H1 (cell line): Measurements from ENCODE around the gene KCNJ16. TPM values are rescaled to one million over a fixed set of nuclear protein-coding genes. Genes with fewer than 3 reads are reported as not detected.

ENCODE experiments used
- CTCF ChIA-PET: fragments of 300-600 bp; sonication (Branson Sonifier 250); formaldehyde crosslinking; loops from one replicate; lab custom pipeline; 2021; ENCODE audit not compliant: partially characterized antibody; lab: Charles Lee
- POLR2A ChIA-PET: fragments of 300-600 bp; sonication (Branson Sonifier 250); formaldehyde crosslinking; loops from one replicate; lab custom pipeline; 2021; ENCODE audit warnings: inconsistent platforms; ENCODE audit not compliant: partially characterized antibody; lab: Charles Lee
- DNase-seq, 2 experiments: peaks; one replicate each; pipeline versions ENCODE4 v3.0.0 to v3.0.0-alpha.2; 2010 to 2022; ENCODE audit warnings: low spot score in 2 of 2, low read depth in 1 of 2, mixed read lengths in 1 of 2
- FAIRE-seq: peaks from 2 replicates; lab custom pipeline; 2011; peaks lifted over from hg19 to GRCh38; lab: Jason Lieb, UNC
- H2AFZ ChIP-seq: 2 replicates; pipeline ENCODE4 v1.8.1; 2012; ENCODE audit warnings: low read length, inconsistent platforms
- H2AK5ac ChIP-seq: 2 replicates; pipeline ENCODE4 v1.6.1; 2013; ENCODE audit warnings: low read depth, low read length
- H2BK120ac ChIP-seq: replicated peaks from 2 replicates; pipeline ENCODE3; 2013; ENCODE audit warnings: low read depth, low read length, inconsistent platforms
- H2BK12ac ChIP-seq: 2 replicates; pipeline ENCODE4 v1.6.1; 2013; ENCODE audit warnings: low read depth, low read length
- H2BK15ac ChIP-seq: 2 replicates; pipeline ENCODE4 v1.6.1; 2013; ENCODE audit warnings: low read length
- H2BK20ac ChIP-seq: 2 replicates; pipeline ENCODE4 v1.6.1; 2013; ENCODE audit warnings: low read length
- H2BK5ac ChIP-seq: 2 replicates; pipeline ENCODE4 v1.6.1; 2013; ENCODE audit warnings: low read depth, low read length
- H3K14ac ChIP-seq: 2 replicates; pipeline ENCODE4 v1.6.1; 2013; ENCODE audit warnings: inconsistent platforms; ENCODE audit not compliant: insufficient read length
- H3K18ac ChIP-seq: 2 replicates; pipeline ENCODE4 v1.6.1; 2013; ENCODE audit warnings: low read length; ENCODE audit errors: extremely low read depth
- H3K23ac ChIP-seq: 2 replicates; pipeline ENCODE4 v1.6.1; 2013; ENCODE audit warnings: inconsistent platforms; ENCODE audit not compliant: insufficient read length
- H3K23me2 ChIP-seq: 2 replicates; pipeline ENCODE4 v1.6.1; 2013; ENCODE audit warnings: low read depth, low read length
- H3K27ac ChIP-seq: 2 replicates; pipeline ENCODE4 v1.6.1; 2011; ENCODE audit warnings: low read depth, low read length, inconsistent platforms
- H3K27me3 ChIP-seq, 4 experiments: replicated peaks in 1 of 4; 1 replicate in 1 of 4; 2 replicates in 3 of 4; pipeline versions ENCODE4 v1.6.1 to v1.8.1; 2011 to 2013; ENCODE audit warnings: low read length in 3 of 4, mild to moderate bottlenecking in 3 of 4, inconsistent platforms in 2 of 4, mixed read lengths in 2 of 4, moderate library complexity in 1 of 4; ENCODE audit not compliant: control insufficient read depth in 3 of 4, insufficient read depth in 3 of 4; ENCODE audit errors: extremely low read depth in 1 of 4
- H3K36me3 ChIP-seq, 4 experiments: 2 replicates each; pipeline versions ENCODE4 v1.6.1 to v1.8.1; 2011 to 2013; ENCODE audit warnings: mild to moderate bottlenecking in 4 of 4, low read length in 3 of 4, moderate library complexity in 2 of 4, control low read depth in 1 of 4, inconsistent platforms in 1 of 4; ENCODE audit not compliant: insufficient read depth in 4 of 4, control insufficient read depth in 2 of 4
- H3K4ac ChIP-seq: replicated peaks from 2 replicates; pipeline ENCODE3; 2013; ENCODE audit warnings: low read length, low read depth, mixed read lengths, inconsistent platforms; ENCODE audit not compliant: insufficient read length
- H3K4me1 ChIP-seq, 4 experiments: replicated peaks in 1 of 4; 1 replicate in 1 of 4; 2 replicates in 3 of 4; pipeline versions ENCODE4 v1.6.1 to v1.8.1; 2011 to 2013; ENCODE audit warnings: low read length in 3 of 4, inconsistent platforms in 2 of 4, mixed read lengths in 1 of 4; ENCODE audit not compliant: insufficient read depth in 4 of 4, control insufficient read depth in 3 of 4
- H3K4me2 ChIP-seq, 2 experiments: 2 replicates each; pipeline versions ENCODE4 v1.6.1 to v1.8.1; 2011 to 2013; ENCODE audit warnings: low read depth in 2 of 2, low read length in 2 of 2, control low read depth in 1 of 2, inconsistent platforms in 1 of 2, mild to moderate bottlenecking in 1 of 2; ENCODE audit not compliant: insufficient read depth in 1 of 2
- H3K4me3 ChIP-seq, 4 experiments: fragments of 200-600, 300-600 bp in 1 of 4; sonication (generic), shearing (Covaris generic), sonication (Bioruptor Twin) in 1 of 4; 2 replicates each; pipeline versions ENCODE4 v1.5.1 to v1.8.1; 2011 to 2016; ENCODE audit warnings: low read length in 4 of 4, low read depth in 3 of 4, control low read depth in 2 of 4, inconsistent platforms in 2 of 4, mild to moderate bottlenecking in 2 of 4, mixed read lengths in 1 of 4, moderate library complexity in 1 of 4; ENCODE audit not compliant: insufficient read depth in 2 of 4; ENCODE audit errors: extremely low read depth in 1 of 4
- H3K56ac ChIP-seq: replicated peaks from 2 replicates; pipeline ENCODE3; 2013; ENCODE audit warnings: low read depth, mild to moderate bottlenecking, mixed read lengths, low read length, inconsistent platforms; ENCODE audit not compliant: insufficient read length
- H3K79me1 ChIP-seq: 2 replicates; pipeline ENCODE4 v1.6.1; 2013; ENCODE audit warnings: low read depth, low read length, control low read depth
- H3K79me2 ChIP-seq, 2 experiments: 2 replicates each; pipeline versions ENCODE4 v1.6.1 to v1.8.1; 2012 to 2013; ENCODE audit warnings: low read length in 2 of 2, mild to moderate bottlenecking in 2 of 2, inconsistent platforms in 1 of 2; ENCODE audit not compliant: insufficient read depth in 2 of 2, control insufficient read depth in 1 of 2
- H3K9ac ChIP-seq, 4 experiments: replicated peaks in 1 of 4; 1 replicate in 1 of 4; 2 replicates in 3 of 4; pipeline versions ENCODE4 v1.6.1 to v1.8.1; 2011 to 2013; ENCODE audit warnings: low read depth in 3 of 4, low read length in 3 of 4, control low read depth in 2 of 4, mild to moderate bottlenecking in 2 of 4, moderate library complexity in 2 of 4, inconsistent platforms in 1 of 4; ENCODE audit errors: extremely low read depth in 1 of 4
- H3K9me3 ChIP-seq, 2 experiments: 2 replicates each; pipeline versions ENCODE4 v1.6.1 to v1.8.1; 2012 to 2013; ENCODE audit warnings: mild to moderate bottlenecking in 2 of 2, moderate library complexity in 2 of 2, control low read depth in 1 of 2, inconsistent platforms in 1 of 2, low read depth in 1 of 2, low read length in 1 of 2, mixed read lengths in 1 of 2; ENCODE audit not compliant: insufficient read depth in 2 of 2
- H4K20me1 ChIP-seq, 2 experiments: replicated peaks in 1 of 2; 2 replicates each; pipeline versions ENCODE3 to v1.8.1; 2011 to 2013; ENCODE audit warnings: inconsistent platforms in 2 of 2, low read length in 2 of 2, mild to moderate bottlenecking in 1 of 2; ENCODE audit not compliant: insufficient read depth in 2 of 2, control insufficient read depth in 1 of 2
- H4K5ac ChIP-seq: 2 replicates; pipeline ENCODE4 v1.6.1; 2013; ENCODE audit warnings: low read length, low read depth, mixed read lengths, inconsistent platforms; ENCODE audit not compliant: insufficient read length
- H4K8ac ChIP-seq: 2 replicates; pipeline ENCODE4 v1.8.0; 2013; ENCODE audit warnings: mild to moderate bottlenecking, moderate library complexity, low read length, inconsistent platforms; ENCODE audit not compliant: insufficient read depth; ENCODE audit errors: extremely low read depth
- H4K91ac ChIP-seq: replicated peaks from 2 replicates; pipeline ENCODE3; 2013; ENCODE audit warnings: low read length, mixed read lengths, inconsistent platforms; ENCODE audit not compliant: insufficient read length
- ASH2L ChIP-seq: fragments of 200-600, 300-600 bp; sonication (generic); IDR thresholded peaks from one replicate; pipeline ENCODE4 v1.7.1; 2017; ENCODE audit warnings: low read length
- EP300 ChIP-seq, 2 experiments: IDR thresholded peaks; 1 replicate in 1 of 2; 2 replicates in 1 of 2; pipeline ENCODE4 v1.6.1; 2011 to 2012; ENCODE audit warnings: low read depth in 2 of 2, low read length in 2 of 2, mild to moderate bottlenecking in 2 of 2, borderline replicate concordance in 1 of 2, inconsistent platforms in 1 of 2, moderate library complexity in 1 of 2
- TAF1 ChIP-seq: IDR thresholded peaks from 2 replicates; pipeline ENCODE4 v1.6.1; 2011; ENCODE audit warnings: mild to moderate bottlenecking, low read depth, low read length
- WGBS, 2 experiments: shearing (Covaris generic) in 1 of 2; methylation state at CpG; one replicate each; pipeline versions ENCODE4 v1.1.6 to v1.1.7; 2013 to 2015; ENCODE audit warnings: low lambda C conversion rate in 2 of 2, mixed read lengths in 2 of 2, inconsistent platforms in 1 of 2, low coverage in 1 of 2, missing lambda C conversion rate in 1 of 2; ENCODE audit not compliant: insufficient replicate concordance in 2 of 2, insufficient coverage in 1 of 2, insufficient read length in 1 of 2; ENCODE audit errors: extremely low coverage in 1 of 2, missing lambda C conversion rate in 1 of 2; 5-methylcytosine and 5-hydroxymethylcytosine counted together
- polyA plus RNA-seq, 7 experiments: library from polyadenylated mRNA; depleted of rRNA in 3 of 7; stranded (reverse) in 5 of 7; unstranded in 2 of 7; fragments of >200 nt in 5 of 7; fragments of 200-250 nt in 2 of 7; gene quantifications; 1 replicate in 5 of 7; 2 replicates in 1 of 7; 4 replicates in 1 of 7; pipeline versions ENCODE4 v1.2.1 to v1.2.3, GENCODE V29; 2011 to 2013; ENCODE audit warnings: missing spikeins in 2 of 7, mixed read lengths in 2 of 7
- total RNA-seq: library from RNA; stranded (reverse); fragmentation: NEBNext Ultra II Directional; extraction: Animal tissue kit (Norgen Biotek cat#: 25700); gene quantifications from 2 replicates; pipeline ENCODE4 v1.2.1, GENCODE V29; 2021
- TF ChIP-seq, protein P1 (sequence below): IDR thresholded peaks from 2 replicates; pipeline ENCODE4 v1.6.1; 2012; ENCODE audit warnings: inconsistent platforms

Gene KCNJ16
- total and polyA plus RNA-seq, 2 of the 8 experiments (the other 6 are each of a cell fraction or from before 2014, with no cell fraction given) = not detected

DNA sequence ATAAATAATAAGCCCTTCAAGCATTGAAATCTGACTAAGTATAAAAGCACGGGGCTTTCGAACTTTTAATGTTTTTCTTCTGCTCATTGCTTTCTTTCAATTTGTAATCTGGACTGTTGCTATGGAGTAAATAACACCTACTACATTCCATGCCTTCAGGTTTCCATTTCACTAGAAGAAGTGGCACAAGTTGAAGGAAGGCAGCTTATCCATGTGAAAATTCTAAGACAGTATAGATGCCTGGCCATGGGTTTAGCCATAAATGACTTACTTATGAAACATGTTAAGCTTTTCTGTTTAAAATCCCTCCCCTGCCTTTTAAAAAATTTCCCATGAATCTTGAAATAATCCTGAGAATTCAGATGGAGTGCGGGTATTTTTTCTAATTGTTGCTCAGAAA is 30.6 kb downstream of the KCNJ16 start:
- no peak overlapping the region for H2BK20ac ChIP-seq
- no peak overlapping the region for H3K14ac ChIP-seq
- no peaks in the 10 kb centered on the region for H3K23me2 ChIP-seq
- no peak overlapping the region for H4K8ac ChIP-seq
- H3K27me3 ChIP-seq = no peaks in the 10 kb centered on the region
- DNase-seq = no peak
- no peaks in the 10 kb centered on the region for H3K9me3 ChIP-seq
- no peak overlapping the region for H2BK12ac ChIP-seq
- no peak overlapping the region for H3K4ac ChIP-seq
- H3K79me1 ChIP-seq = no peaks in the 10 kb centered on the region
- H3K79me2 ChIP-seq = no peaks in the 10 kb centered on the region
- no peak overlapping the region for H4K91ac ChIP-seq
- no peak overlapping the region for H3K9ac ChIP-seq
- H3K4me2 ChIP-seq = no peak overlapping the region
- CTCF ChIA-PET = no interaction called here
- H3K36me3 ChIP-seq = no peaks in the 10 kb centered on the region
- no peaks in the 10 kb centered on the region for H3K4me1 ChIP-seq
- no peak overlapping the region for H3K56ac ChIP-seq
- no peak overlapping the region for H3K4me3 ChIP-seq
- no peak overlapping the region for H3K23ac ChIP-seq
- no peak for FAIRE-seq
- no peak overlapping the region for H4K5ac ChIP-seq
- H2AK5ac ChIP-seq = no peak overlapping the region
- no peak overlapping the region for H2AFZ ChIP-seq
- H2BK15ac ChIP-seq = no peak overlapping the region
- H2BK120ac ChIP-seq = no peak overlapping the region
- H3K27ac ChIP-seq = no peak overlapping the region
- no peak overlapping the region for H3K18ac ChIP-seq
- 87% methylated on average over 3 of the region's 3 CpGs; no CpG with 5 or more reads in 1 of the 2 experiments for WGBS, 2 experiments
- POLR2A ChIA-PET = no interaction called here
- no peaks in the 10 kb centered on the region for H4K20me1 ChIP-seq
- H2BK5ac ChIP-seq = no peak overlapping the region
- TF ChIP-seq TAF1 (no peak), EP300 (IDR thresholded peaks at IDR 0.05; ENCODE audit: borderline replicate concordance in 1 of 2, low read depth in 2 of 2, low read length in 2 of 2) (no peak), ASH2L (no peak)
- TF ChIP-seq, protein P1, sequence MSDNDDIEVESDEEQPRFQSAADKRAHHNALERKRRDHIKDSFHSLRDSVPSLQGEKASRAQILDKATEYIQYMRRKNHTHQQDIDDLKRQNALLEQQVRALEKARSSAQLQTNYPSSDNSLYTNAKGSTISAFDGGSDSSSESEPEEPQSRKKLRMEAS = no peak
